ENCODE measurements around the gene DPYD.

The DPYD gene

GRCh38 chr1:97814121-97814520 lies 106.7 kb downstream of the DPYD start:
- Histone ChIP-seq H2BK15ac (ENCODE audit: low read length) (no peak overlapping the region), H3K9me3 (replicated peaks in 1 of 2; ENCODE audit: control insufficient read depth in 2 of 2, insufficient read depth in 1 of 2, low read depth in 1 of 2, low read length in 2 of 2) (no peaks in the 10 kb centered on the region), H2BK5ac (ENCODE audit: low read length) (no peak overlapping the region), H3K23ac (ENCODE audit: low read depth, low read length, poor library complexity) (no peak overlapping the region), H3K36me3 (replicated peaks in 1 of 2; ENCODE audit: control insufficient read depth in 2 of 2, insufficient read depth in 2 of 2, low read length in 2 of 2) (no peaks in the 10 kb centered on the region), H3K4ac (ENCODE audit: low read length) (no peak overlapping the region), H2BK12ac (ENCODE audit: low read length) (no peak overlapping the region), H3K18ac (ENCODE audit: low read length) (no peak overlapping the region), H4K91ac (ENCODE audit: low read depth, low read length, poor library complexity) (no peak overlapping the region), H3K9ac (ENCODE audit: low read depth, low read length, poor library complexity) (no peak overlapping the region), H2BK120ac (ENCODE audit: low read depth, low read length) (no peak overlapping the region), H3K14ac (ENCODE audit: low read length) (no peak overlapping the region), H4K8ac (ENCODE audit: low read depth, low read length) (no peak overlapping the region), H3K4me3 (ENCODE audit: low read length in 2 of 2) (no peak overlapping the region), H3K27me3 (ENCODE audit: control insufficient read depth in 3 of 3, insufficient read depth in 3 of 3, low read depth in 1 of 3, low read length in 3 of 3) (no peaks in the 10 kb centered on the region), H3K4me2 (ENCODE audit: insufficient read depth, low read length, poor library complexity, severe bottlenecking) (no peak overlapping the region), H2AFZ (ENCODE audit: low read length) (no peak overlapping the region), H3K79me1 (ENCODE audit: low read depth, low read length) (no peaks in the 10 kb centered on the region), H3K4me1 (ENCODE audit: control insufficient read depth in 2 of 2, insufficient read depth in 1 of 2, low read depth in 1 of 2, low read length in 2 of 2) (no peaks in the 10 kb centered on the region), H2AK5ac (ENCODE audit: low read depth, low read length) (no peak overlapping the region), H3K27ac (replicated peaks; ENCODE audit: low read length) (no peak overlapping the region)
- WGBS, 2 donors (ENCODE audit: extremely low coverage in 2 of 2, insufficient read length in 2 of 2, insufficient replicate concordance in 1 of 2) = no CpG with 5 or more reads among the region's 1 CpG
- DNase-seq (ENCODE audit: low spot score) = no peak

GRCh38 chr1:97812076-97812475 lies 108.8 kb downstream of the DPYD start:
- H3K14ac ChIP-seq (ENCODE audit: low read length) = no peak overlapping the region
- no peak overlapping the region for H3K18ac ChIP-seq (ENCODE audit: low read length)
- H3K4me2 ChIP-seq (ENCODE audit: insufficient read depth, low read length, poor library complexity, severe bottlenecking) = no peak overlapping the region
- H3K9me3 ChIP-seq (replicated peaks in 1 of 2; ENCODE audit: control insufficient read depth in 2 of 2, insufficient read depth in 1 of 2, low read depth in 1 of 2, low read length in 2 of 2) = no peaks in the 10 kb centered on the region
- no peak for DNase-seq (ENCODE audit: low spot score)
- H2BK12ac ChIP-seq (ENCODE audit: low read length) = no peak overlapping the region
- no peak overlapping the region for H2AK5ac ChIP-seq (ENCODE audit: low read depth, low read length)
- no peaks in the 10 kb centered on the region for H3K79me1 ChIP-seq (ENCODE audit: low read depth, low read length)
- H2AFZ ChIP-seq (ENCODE audit: low read length) = no peak overlapping the region
- H3K4me3 ChIP-seq (ENCODE audit: low read length in 2 of 2) = no peak overlapping the region
- H4K91ac ChIP-seq (ENCODE audit: low read depth, low read length, poor library complexity) = no peak overlapping the region
- H3K27me3 ChIP-seq (ENCODE audit: control insufficient read depth in 3 of 3, insufficient read depth in 3 of 3, low read depth in 1 of 3, low read length in 3 of 3) = no peaks in the 10 kb centered on the region
- no peak overlapping the region for H2BK15ac ChIP-seq (ENCODE audit: low read length)
- H3K36me3 ChIP-seq (replicated peaks in 1 of 2; ENCODE audit: control insufficient read depth in 2 of 2, insufficient read depth in 2 of 2, low read length in 2 of 2) = no peaks in the 10 kb centered on the region
- H3K9ac ChIP-seq (ENCODE audit: low read depth, low read length, poor library complexity) = no peak overlapping the region
- no peak overlapping the region for H2BK120ac ChIP-seq (ENCODE audit: low read depth, low read length)
- no peak overlapping the region for H2BK5ac ChIP-seq (ENCODE audit: low read length)
- no peak overlapping the region for H4K8ac ChIP-seq (ENCODE audit: low read depth, low read length)
- H3K23ac ChIP-seq (ENCODE audit: low read depth, low read length, poor library complexity) = no peak overlapping the region
- H3K27ac ChIP-seq (replicated peaks; ENCODE audit: low read length) = no peak overlapping the region
- no peak overlapping the region for H3K4ac ChIP-seq (ENCODE audit: low read length)
- no peaks in the 10 kb centered on the region for H3K4me1 ChIP-seq (ENCODE audit: control insufficient read depth in 2 of 2, insufficient read depth in 1 of 2, low read depth in 1 of 2, low read length in 2 of 2)

- no CpG with 5 or more reads among the region's 1 CpG for WGBS, 2 donors (ENCODE audit: extremely low coverage in 2 of 2, insufficient read length in 2 of 2, insufficient replicate concordance in 1 of 2)
- H3K36me3 ChIP-seq (replicated peaks in 1 of 2; ENCODE audit: control insufficient read depth in 2 of 2, insufficient read depth in 2 of 2, low read length in 2 of 2) = no peaks in the 10 kb centered on the region
Observed at GRCh38 chr1:97806996-97807520, 113.8 kb downstream of the DPYD start.

GRCh38 chr1:97806326-97806725 lies 114.5 kb downstream of the DPYD start:
- Histone ChIP-seq H3K79me1 (ENCODE audit: low read depth, low read length) (no peaks in the 10 kb centered on the region), H3K36me3 (replicated peaks in 1 of 2; ENCODE audit: control insufficient read depth in 2 of 2, insufficient read depth in 2 of 2, low read length in 2 of 2) (no peaks in the 10 kb centered on the region), H2AFZ (ENCODE audit: low read length) (no peak overlapping the region), H3K4me2 (ENCODE audit: insufficient read depth, low read length, poor library complexity, severe bottlenecking) (no peak overlapping the region), H3K4me3 (ENCODE audit: low read length in 2 of 2) (no peak overlapping the region), H2BK120ac (ENCODE audit: low read depth, low read length) (no peak overlapping the region), H3K18ac (ENCODE audit: low read length) (no peak overlapping the region), H4K8ac (ENCODE audit: low read depth, low read length) (no peak overlapping the region), H2BK15ac (ENCODE audit: low read length) (no peak overlapping the region), H3K4me1 (ENCODE audit: control insufficient read depth in 2 of 2, insufficient read depth in 1 of 2, low read depth in 1 of 2, low read length in 2 of 2) (no peaks in the 10 kb centered on the region), H3K14ac (ENCODE audit: low read length) (no peak overlapping the region), H2AK5ac (ENCODE audit: low read depth, low read length) (no peak overlapping the region), H3K9ac (ENCODE audit: low read depth, low read length, poor library complexity) (no peak overlapping the region), H2BK5ac (ENCODE audit: low read length) (no peak overlapping the region), H3K27me3 (ENCODE audit: control insufficient read depth in 3 of 3, insufficient read depth in 3 of 3, low read depth in 1 of 3, low read length in 3 of 3) (no peaks in the 10 kb centered on the region), H3K9me3 (replicated peaks in 1 of 2; ENCODE audit: control insufficient read depth in 2 of 2, insufficient read depth in 1 of 2, low read depth in 1 of 2, low read length in 2 of 2) (no peaks in the 10 kb centered on the region), H3K27ac (replicated peaks; ENCODE audit: low read length) (no peak overlapping the region), H3K4ac (ENCODE audit: low read length) (no peak overlapping the region), H3K23ac (ENCODE audit: low read depth, low read length, poor library complexity) (no peak overlapping the region), H2BK12ac (ENCODE audit: low read length) (no peak overlapping the region), H4K91ac (ENCODE audit: low read depth, low read length, poor library complexity) (no peak overlapping the region)
- no peak for DNase-seq (ENCODE audit: low spot score)
- WGBS, 2 donors (ENCODE audit: extremely low coverage in 2 of 2, insufficient read length in 2 of 2, insufficient replicate concordance in 1 of 2) = no CpG with 5 or more reads among the region's 1 CpG

More at GRCh38 chr1:97806996-97807520, 113.8 kb downstream of the DPYD start:
- H2BK5ac ChIP-seq (ENCODE audit: low read length) = no peak overlapping the region
- H2BK15ac ChIP-seq (ENCODE audit: low read length) = no peak overlapping the region
- H3K4me2 ChIP-seq (ENCODE audit: insufficient read depth, low read length, poor library complexity, severe bottlenecking) = no peak overlapping the region
- H4K8ac ChIP-seq (ENCODE audit: low read depth, low read length) = no peak overlapping the region
- no peaks in the 10 kb centered on the region for H3K4me1 ChIP-seq (ENCODE audit: control insufficient read depth in 2 of 2, insufficient read depth in 1 of 2, low read depth in 1 of 2, low read length in 2 of 2)
- no peaks in the 10 kb centered on the region for H3K27me3 ChIP-seq (ENCODE audit: control insufficient read depth in 3 of 3, insufficient read depth in 3 of 3, low read depth in 1 of 3, low read length in 3 of 3)
- no peak for DNase-seq (ENCODE audit: low spot score)
- H3K9ac ChIP-seq (ENCODE audit: low read depth, low read length, poor library complexity) = no peak overlapping the region
- no peak overlapping the region for H3K4ac ChIP-seq (ENCODE audit: low read length)
- no peak overlapping the region for H4K91ac ChIP-seq (ENCODE audit: low read depth, low read length, poor library complexity)
- no peak overlapping the region for H3K4me3 ChIP-seq (ENCODE audit: low read length in 2 of 2)
- no peaks in the 10 kb centered on the region for H3K79me1 ChIP-seq (ENCODE audit: low read depth, low read length)
- H2BK12ac ChIP-seq (ENCODE audit: low read length) = no peak overlapping the region
- no peak overlapping the region for H3K18ac ChIP-seq (ENCODE audit: low read length)
- H3K23ac ChIP-seq (ENCODE audit: low read depth, low read length, poor library complexity) = no peak overlapping the region
- no peak overlapping the region for H2AK5ac ChIP-seq (ENCODE audit: low read depth, low read length)
- H3K14ac ChIP-seq (ENCODE audit: low read length) = no peak overlapping the region
- no peak overlapping the region for H2AFZ ChIP-seq (ENCODE audit: low read length)
- no peak overlapping the region for H3K27ac ChIP-seq (replicated peaks; ENCODE audit: low read length)
- no peak overlapping the region for H2BK120ac ChIP-seq (ENCODE audit: low read depth, low read length)
- no peaks in the 10 kb centered on the region for H3K9me3 ChIP-seq (replicated peaks in 1 of 2; ENCODE audit: control insufficient read depth in 2 of 2, insufficient read depth in 1 of 2, low read depth in 1 of 2, low read length in 2 of 2)

Measured in neuronal stem cell (in vitro differentiated cells).